HepG2 (cell line): ENCODE data around the gene DDR2.

Experiments
- ARNT ChIP-seq: fragments of 450-650 bp; IDR thresholded peaks from 2 replicates; pipeline ENCODE4 v1.6.1; 2017
- CREB1 ChIP-seq, 2 experiments: fragments of 450-650 bp in 1 of 2; IDR thresholded peaks; 2 replicates each; pipeline ENCODE4 v1.6.1; 2016 to 2017; ENCODE audit warnings: control low read depth in 1 of 2, mild to moderate bottlenecking in 1 of 2, missing compliant biosample characterization in 1 of 2, missing genetic modification characterization in 1 of 2
- PAX8 ChIP-seq: sonication (generic); formaldehyde crosslinking; IDR thresholded peaks from 2 replicates; pipeline ENCODE4 v1.8.0; 2022; ENCODE audit warnings: mild to moderate bottlenecking, missing genetic modification reagents, borderline replicate concordance
- POLR2A ChIP-seq, 2 experiments: IDR thresholded peaks; 2 replicates each; pipeline ENCODE4 v1.6.1; 2011; ENCODE audit warnings: low read depth in 2 of 2, low read length in 2 of 2, mild to moderate bottlenecking in 1 of 2, moderate library complexity in 1 of 2; ENCODE audit not compliant: insufficient read depth in 1 of 2
- POLR2AphosphoS5 ChIP-seq: IDR thresholded peaks from 2 replicates; pipeline ENCODE4 v1.6.1; 2012; ENCODE audit warnings: low read depth, low read length
- SMARCE1 ChIP-seq: fragments of 450-650 bp; IDR thresholded peaks from 2 replicates; pipeline ENCODE4 v1.6.1; 2017; ENCODE audit warnings: borderline replicate concordance
- SP2 ChIP-seq: sonication (generic); formaldehyde crosslinking; IDR thresholded peaks from 2 replicates; pipeline ENCODE4 v1.5.1; 2020; ENCODE audit warnings: mild to moderate bottlenecking, missing genetic modification reagents
- ZNF543 ChIP-seq: sonication (generic); formaldehyde crosslinking; IDR thresholded peaks from 2 replicates; pipeline ENCODE4 v1.4.0; 2020; ENCODE audit warnings: mild to moderate bottlenecking, missing genetic modification reagents
- ZNF747 ChIP-seq: sonication (generic); formaldehyde crosslinking; IDR thresholded peaks from 2 replicates; pipeline ENCODE4 v1.8.1; 2023; ENCODE audit warnings: missing genetic modification reagents, mild to moderate bottlenecking, borderline replicate concordance
- TF ChIP-seq, protein P1 (sequence below): sonication (generic); formaldehyde crosslinking; IDR thresholded peaks from 2 replicates; pipeline ENCODE4 v1.4.0; 2020; ENCODE audit warnings: missing genetic modification reagents
- TF ChIP-seq, protein P2 (sequence below): sonication (generic); formaldehyde crosslinking; IDR thresholded peaks from 2 replicates; pipeline ENCODE4 v1.5.0; 2020; ENCODE audit warnings: mild to moderate bottlenecking, missing genetic modification reagents, moderate library complexity
- TF ChIP-seq, protein P3 (sequence below): IDR thresholded peaks from 2 replicates; pipeline ENCODE4 v1.6.1; 2016; ENCODE audit warnings: low read depth, missing genetic modification reagents, missing compliant biosample characterization

DNA sequence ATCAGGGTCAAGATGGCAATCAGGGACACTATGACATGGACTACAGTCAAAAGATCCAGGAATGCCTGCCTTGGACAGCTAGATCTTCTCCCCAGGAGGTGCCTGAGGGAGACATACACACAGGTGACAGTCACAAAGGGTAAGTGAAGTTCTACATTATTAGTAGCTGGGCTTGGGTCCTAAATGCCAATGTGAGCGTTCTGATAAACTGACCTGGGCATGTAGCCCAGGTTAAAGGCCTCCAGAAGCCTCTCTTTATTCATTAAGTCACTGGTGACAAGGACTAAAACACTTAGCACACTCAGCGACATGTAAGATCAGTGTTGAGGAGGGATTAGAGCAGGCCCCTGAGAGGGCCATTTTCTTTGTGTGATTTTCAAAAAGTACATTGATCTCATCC, 109.3 kb downstream of the DDR2 start:
- no peak for TF ChIP-seq POLR2AphosphoS5
- TF ChIP-seq ZNF747 (CRISPR knock-in tag), result no peak
- TF ChIP-seq, protein P1, sequence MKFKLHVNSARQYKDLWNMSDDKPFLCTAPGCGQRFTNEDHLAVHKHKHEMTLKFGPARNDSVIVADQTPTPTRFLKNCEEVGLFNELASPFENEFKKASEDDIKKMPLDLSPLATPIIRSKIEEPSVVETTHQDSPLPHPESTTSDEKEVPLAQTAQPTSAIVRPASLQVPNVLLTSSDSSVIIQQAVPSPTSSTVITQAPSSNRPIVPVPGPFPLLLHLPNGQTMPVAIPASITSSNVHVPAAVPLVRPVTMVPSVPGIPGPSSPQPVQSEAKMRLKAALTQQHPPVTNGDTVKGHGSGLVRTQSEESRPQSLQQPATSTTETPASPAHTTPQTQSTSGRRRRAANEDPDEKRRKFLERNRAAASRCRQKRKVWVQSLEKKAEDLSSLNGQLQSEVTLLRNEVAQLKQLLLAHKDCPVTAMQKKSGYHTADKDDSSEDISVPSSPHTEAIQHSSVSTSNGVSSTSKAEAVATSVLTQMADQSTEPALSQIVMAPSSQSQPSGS (CRISPR knock-in tag), result no peak
- TF ChIP-seq, protein P2, sequence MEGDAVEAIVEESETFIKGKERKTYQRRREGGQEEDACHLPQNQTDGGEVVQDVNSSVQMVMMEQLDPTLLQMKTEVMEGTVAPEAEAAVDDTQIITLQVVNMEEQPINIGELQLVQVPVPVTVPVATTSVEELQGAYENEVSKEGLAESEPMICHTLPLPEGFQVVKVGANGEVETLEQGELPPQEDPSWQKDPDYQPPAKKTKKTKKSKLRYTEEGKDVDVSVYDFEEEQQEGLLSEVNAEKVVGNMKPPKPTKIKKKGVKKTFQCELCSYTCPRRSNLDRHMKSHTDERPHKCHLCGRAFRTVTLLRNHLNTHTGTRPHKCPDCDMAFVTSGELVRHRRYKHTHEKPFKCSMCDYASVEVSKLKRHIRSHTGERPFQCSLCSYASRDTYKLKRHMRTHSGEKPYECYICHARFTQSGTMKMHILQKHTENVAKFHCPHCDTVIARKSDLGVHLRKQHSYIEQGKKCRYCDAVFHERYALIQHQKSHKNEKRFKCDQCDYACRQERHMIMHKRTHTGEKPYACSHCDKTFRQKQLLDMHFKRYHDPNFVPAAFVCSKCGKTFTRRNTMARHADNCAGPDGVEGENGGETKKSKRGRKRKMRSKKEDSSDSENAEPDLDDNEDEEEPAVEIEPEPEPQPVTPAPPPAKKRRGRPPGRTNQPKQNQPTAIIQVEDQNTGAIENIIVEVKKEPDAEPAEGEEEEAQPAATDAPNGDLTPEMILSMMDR, result no peak
- TF ChIP-seq, protein P3, sequence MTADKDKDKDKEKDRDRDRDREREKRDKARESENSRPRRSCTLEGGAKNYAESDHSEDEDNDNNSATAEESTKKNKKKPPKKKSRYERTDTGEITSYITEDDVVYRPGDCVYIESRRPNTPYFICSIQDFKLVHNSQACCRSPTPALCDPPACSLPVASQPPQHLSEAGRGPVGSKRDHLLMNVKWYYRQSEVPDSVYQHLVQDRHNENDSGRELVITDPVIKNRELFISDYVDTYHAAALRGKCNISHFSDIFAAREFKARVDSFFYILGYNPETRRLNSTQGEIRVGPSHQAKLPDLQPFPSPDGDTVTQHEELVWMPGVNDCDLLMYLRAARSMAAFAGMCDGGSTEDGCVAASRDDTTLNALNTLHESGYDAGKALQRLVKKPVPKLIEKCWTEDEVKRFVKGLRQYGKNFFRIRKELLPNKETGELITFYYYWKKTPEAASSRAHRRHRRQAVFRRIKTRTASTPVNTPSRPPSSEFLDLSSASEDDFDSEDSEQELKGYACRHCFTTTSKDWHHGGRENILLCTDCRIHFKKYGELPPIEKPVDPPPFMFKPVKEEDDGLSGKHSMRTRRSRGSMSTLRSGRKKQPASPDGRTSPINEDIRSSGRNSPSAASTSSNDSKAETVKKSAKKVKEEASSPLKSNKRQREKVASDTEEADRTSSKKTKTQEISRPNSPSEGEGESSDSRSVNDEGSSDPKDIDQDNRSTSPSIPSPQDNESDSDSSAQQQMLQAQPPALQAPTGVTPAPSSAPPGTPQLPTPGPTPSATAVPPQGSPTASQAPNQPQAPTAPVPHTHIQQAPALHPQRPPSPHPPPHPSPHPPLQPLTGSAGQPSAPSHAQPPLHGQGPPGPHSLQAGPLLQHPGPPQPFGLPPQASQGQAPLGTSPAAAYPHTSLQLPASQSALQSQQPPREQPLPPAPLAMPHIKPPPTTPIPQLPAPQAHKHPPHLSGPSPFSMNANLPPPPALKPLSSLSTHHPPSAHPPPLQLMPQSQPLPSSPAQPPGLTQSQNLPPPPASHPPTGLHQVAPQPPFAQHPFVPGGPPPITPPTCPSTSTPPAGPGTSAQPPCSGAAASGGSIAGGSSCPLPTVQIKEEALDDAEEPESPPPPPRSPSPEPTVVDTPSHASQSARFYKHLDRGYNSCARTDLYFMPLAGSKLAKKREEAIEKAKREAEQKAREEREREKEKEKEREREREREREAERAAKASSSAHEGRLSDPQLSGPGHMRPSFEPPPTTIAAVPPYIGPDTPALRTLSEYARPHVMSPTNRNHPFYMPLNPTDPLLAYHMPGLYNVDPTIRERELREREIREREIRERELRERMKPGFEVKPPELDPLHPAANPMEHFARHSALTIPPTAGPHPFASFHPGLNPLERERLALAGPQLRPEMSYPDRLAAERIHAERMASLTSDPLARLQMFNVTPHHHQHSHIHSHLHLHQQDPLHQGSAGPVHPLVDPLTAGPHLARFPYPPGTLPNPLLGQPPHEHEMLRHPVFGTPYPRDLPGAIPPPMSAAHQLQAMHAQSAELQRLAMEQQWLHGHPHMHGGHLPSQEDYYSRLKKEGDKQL, result no peak
- no peak for TF ChIP-seq CREB1 (IDR thresholded peaks at IDR 0.05)
- no peak for TF ChIP-seq CREB1 (CRISPR knock-in tag; IDR thresholded peaks at IDR 0.05)
- no peak for TF ChIP-seq ZNF543 (CRISPR knock-in tag)
- no peak for TF ChIP-seq POLR2A (IDR thresholded peaks at IDR 0.05; ENCODE audit: insufficient read depth in 1 of 2, low read depth in 2 of 2, low read length in 2 of 2)
- TF ChIP-seq ARNT, result no peak
- TF ChIP-seq PAX8, result no peak
- TF ChIP-seq SP2, result no peak
- no peak for TF ChIP-seq SMARCE1
